HL-60 (cell line): ENCODE results near the gene FAM120A.

ENCODE experiments used
- POLR2AphosphoS5 ChIP-seq: IDR thresholded peaks from 2 replicates; pipeline ENCODE4 v1.6.1; 2012; ENCODE audit warnings: low read depth
- SPI1 ChIP-seq: IDR thresholded peaks from 2 replicates; pipeline ENCODE4 v1.6.1; 2012; ENCODE audit warnings: low read depth, mild to moderate bottlenecking, borderline replicate concordance
- TF ChIP-seq, protein P1 (sequence below): IDR thresholded peaks from one replicate; pipeline ENCODE4 v1.5.1; 2011; ENCODE audit warnings: low read length, control low read depth, inconsistent platforms; ENCODE audit not compliant: insufficient read depth

DNA sequence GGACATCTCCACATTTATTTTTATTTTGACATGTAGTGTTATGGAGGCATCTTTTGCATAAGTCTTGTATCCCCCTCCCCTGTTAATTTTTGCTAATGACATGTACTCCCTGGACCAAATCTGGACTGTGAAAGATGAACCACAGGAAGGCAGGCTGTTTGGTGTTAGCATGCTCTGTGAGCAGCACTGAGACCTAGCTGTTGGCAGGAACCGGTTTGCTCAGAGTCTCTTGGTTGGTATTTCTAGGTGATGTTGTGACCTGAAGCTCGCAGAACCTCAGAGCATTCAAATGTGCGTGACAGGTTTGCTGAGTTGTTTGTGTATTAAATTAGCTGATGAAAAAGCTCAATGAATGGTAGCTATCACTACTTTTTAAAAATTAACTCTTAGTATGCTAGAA is 71.3 kb downstream of the FAM120A start:
- TF ChIP-seq, protein P1, sequence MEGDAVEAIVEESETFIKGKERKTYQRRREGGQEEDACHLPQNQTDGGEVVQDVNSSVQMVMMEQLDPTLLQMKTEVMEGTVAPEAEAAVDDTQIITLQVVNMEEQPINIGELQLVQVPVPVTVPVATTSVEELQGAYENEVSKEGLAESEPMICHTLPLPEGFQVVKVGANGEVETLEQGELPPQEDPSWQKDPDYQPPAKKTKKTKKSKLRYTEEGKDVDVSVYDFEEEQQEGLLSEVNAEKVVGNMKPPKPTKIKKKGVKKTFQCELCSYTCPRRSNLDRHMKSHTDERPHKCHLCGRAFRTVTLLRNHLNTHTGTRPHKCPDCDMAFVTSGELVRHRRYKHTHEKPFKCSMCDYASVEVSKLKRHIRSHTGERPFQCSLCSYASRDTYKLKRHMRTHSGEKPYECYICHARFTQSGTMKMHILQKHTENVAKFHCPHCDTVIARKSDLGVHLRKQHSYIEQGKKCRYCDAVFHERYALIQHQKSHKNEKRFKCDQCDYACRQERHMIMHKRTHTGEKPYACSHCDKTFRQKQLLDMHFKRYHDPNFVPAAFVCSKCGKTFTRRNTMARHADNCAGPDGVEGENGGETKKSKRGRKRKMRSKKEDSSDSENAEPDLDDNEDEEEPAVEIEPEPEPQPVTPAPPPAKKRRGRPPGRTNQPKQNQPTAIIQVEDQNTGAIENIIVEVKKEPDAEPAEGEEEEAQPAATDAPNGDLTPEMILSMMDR, result no peak
- TF ChIP-seq SPI1 (no peak), POLR2AphosphoS5 (no peak)
